ENCODE measurements around the gene BCAR3.
A peak's percentile ranks its signal among the peaks of the same experiment; 100 is the strongest.

BCAR3 gene

DNA sequence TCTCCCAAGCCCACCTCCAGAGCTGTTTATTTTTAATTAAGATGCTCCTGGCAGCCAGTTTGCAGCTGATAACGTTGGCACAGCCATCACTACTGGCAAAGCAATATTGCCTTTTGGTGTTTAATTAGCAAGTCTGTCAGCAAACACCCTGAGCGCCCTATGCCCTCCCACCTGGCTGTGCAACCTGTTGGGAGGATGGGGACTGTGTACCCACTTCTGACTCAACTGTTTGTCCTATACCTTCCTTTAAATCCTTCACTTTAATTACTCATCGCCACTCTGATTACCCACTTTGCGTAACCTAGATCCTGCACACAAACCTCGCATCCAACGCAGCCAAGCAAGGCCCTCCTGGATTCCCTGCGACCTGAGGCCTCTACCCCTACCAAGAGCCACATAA lies 67.1 kb downstream of the BCAR3 start:
- no peak for DNase-seq

DNA sequence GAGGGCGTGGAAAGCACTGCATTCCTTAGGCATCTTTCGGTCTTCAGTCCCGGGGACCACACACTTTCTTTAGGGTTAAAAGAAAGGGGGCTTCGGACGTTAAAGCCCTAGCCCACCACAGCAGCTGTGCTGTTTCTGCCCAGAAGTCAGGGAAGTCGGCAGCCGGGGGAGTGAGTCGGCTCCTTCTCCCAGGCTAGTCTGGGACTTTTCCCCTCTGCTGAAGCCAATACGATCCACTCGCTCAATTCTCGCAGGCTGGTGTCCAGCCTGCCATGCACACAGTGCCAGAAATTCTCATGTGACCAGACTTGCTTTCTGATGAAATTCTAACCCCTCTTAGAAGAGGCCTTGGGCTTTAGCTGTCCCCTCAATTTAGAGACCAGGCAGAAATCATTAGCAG lies 67.7 kb downstream of the BCAR3 start:
- DNase-seq = no peak

GRCh38 chr1:93612510-93612909 lies 69.1 kb downstream of the BCAR3 start:
- DNase-seq = peak; percentile 3

DNA sequence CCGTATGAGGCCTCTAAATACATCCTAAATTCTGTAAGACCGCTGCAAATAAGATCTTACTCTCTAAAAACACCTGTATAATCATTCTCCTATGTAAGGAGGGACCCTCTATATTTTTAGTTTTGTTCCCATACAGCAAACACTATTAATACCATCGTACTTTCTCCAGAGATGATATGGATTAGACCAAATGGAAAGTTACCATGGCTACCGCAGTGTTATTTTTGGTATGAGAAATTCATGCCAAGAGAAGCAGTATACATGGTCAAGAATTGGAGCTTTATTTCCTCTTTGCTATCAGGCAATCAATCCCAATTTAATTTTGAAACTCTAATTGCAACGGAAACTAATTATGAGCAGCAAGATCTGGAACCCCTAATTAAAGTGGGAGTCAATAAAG lies 70.0 kb downstream of the BCAR3 start:
- DNase-seq = no peak

DNA sequence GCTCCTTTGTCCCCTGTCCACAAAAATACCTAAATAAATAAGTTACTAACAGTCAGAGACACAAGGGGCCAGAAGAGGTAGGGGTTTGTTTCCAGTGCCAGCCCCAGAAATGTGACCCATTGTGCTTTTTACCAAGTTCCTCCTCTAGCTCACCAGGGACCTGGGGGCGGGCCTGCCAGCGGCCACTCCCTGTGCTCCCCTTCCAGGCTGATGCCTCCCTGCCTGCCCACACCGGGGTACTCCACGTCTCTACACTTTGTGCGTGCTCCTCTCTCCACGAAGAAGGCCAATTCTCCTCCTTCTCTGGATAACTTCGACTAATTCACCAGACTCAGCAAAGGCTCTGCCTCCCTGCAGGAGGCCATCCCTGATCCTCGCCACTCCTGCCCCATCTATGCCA lies 72.1 kb downstream of the BCAR3 start:
- DNase-seq = no peak

GRCh38 chr1:93608187-93609109 lies 73.2 kb downstream of the BCAR3 start:
- no peak for DNase-seq

DNA sequence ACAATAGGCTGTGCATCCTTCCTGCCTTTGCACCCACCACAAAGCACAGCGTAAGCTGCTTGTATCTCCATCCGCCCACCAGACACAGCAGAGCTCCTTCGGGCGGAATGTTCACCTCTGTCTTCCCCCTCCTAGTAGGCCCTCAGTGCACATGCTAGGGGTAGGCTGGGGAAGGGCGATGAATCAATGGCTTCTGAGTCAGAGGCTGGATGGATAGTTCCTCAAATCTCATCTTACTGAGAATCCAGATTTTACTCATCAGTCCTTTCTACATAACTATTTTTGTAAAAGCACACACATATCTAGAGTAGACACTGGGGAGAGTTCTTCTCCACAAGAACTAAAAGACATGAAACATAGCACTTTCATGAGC lies 73.8 kb downstream of the BCAR3 start:
- no peak for DNase-seq

DNA sequence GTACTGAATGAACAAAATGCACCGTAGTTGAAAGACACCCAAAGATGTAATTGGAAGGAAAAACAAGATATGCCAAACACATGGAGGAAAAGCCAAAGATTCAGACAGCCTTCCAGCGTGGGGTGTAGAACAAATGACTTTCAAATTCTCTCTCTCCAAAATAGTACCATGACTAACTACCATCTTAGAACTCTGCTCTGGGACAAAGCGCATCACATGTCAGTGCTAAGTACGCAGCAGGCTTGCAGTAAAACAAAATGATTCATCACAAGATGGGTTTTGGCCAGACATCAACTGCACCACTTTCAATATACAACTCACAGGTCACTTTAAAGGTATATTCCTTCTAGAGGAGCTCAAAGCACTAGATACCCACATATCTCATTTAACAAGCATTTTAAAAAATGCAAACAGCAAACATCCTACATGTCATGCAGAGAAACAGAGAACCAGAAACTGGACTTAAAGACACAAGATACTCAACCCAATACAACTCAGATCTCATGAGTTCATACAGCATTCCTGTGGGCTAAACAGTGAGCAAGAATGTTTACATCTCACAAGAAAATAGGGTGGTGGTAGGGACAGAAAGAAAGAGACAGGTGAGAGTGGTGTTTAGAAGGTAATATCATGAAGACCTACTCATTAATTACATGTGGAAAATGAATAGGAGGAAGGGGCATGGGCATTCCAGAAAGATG lies 75.7 kb downstream of the BCAR3 start:
- no peak for DNase-seq

GRCh38 chr1:93605026-93605568 lies 76.5 kb downstream of the BCAR3 start:
- DNase-seq = no peak

GRCh38 chr1:93604411-93604810 lies 77.2 kb downstream of the BCAR3 start:
- DNase-seq = no peak

GRCh38 chr1:93603601-93604000 lies 78.0 kb downstream of the BCAR3 start:
- DNase-seq = no peak

GRCh38 chr1:93603106-93603505 lies 78.5 kb downstream of the BCAR3 start:
- DNase-seq = no peak

- DNase-seq = no peak
These were observed 79.5 kb downstream of the BCAR3 start for GRCh38 chr1:93602101-93602500.

DNA sequence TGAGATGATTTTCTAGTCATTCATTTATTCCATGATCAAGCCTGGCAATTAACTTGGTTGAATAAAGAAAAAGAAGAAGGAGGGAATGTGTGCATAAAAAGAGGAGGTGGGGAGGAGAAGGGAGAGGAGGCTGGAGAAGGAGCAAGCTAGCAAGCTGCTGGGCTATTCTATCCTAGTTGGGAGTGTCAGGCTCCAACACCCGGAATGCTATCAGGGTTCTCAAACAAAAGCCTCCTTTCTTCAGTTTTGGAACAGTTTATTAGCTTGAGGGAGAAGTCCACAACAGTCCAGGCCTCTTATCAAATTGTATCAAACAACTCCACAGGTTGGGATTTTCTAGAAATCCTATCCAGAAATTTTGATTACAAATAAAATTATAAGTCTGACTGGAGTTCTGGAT lies 80.0 kb downstream of the BCAR3 start:
- DNase-seq = no peak

DNA sequence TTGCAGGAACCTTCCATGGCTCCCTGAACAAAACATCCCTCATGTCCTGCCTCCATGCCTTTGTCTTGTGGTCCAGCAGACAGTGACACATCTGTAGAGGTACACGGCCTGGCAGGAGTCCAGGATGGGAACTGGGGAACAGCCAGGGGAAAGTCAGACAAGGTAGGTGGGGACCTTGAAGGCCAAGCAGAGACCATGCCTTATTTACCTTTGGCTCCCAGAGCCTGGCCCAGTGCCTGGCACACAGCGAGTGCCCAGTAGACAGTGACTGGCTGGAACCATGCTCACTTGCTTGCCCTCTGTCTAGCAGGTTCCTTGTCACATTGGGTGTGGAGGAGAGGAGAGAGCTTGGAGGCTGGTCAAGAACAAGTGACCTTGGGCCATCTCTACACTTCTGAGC lies 81.0 kb downstream of the BCAR3 start:
- no peak for DNase-seq

GRCh38 chr1:93599479-93599878 lies 82.2 kb downstream of the BCAR3 start:
- no peak for DNase-seq

DNA sequence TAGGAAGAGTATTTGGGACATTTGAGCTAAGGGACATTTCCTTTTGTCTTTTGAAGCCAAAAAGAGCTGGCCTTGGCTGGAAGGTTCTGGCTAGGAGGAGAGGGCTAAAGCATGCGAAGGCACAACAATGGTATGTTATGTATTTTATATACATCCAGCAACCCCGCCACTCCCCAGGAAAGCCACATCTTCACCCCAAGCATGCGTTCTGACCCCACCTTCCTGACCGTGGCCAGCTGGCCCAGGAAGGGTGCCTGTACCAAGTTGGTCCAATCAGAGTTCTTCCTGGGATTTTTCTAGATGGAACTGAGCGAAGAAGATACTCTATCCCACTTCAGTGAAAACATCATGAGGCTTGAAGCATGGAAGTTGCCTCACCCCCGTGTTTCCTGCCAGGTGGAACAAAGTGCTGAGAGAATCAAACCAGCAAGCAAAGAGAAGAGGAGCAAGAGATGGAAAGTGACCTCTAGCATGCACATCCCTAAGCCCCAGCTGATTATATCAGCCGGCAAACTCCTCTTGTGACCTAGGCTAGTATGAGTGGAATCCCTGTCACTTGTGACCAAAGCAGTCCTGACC lies 82.7 kb downstream of the BCAR3 start:
- DNase-seq = no peak

DNA sequence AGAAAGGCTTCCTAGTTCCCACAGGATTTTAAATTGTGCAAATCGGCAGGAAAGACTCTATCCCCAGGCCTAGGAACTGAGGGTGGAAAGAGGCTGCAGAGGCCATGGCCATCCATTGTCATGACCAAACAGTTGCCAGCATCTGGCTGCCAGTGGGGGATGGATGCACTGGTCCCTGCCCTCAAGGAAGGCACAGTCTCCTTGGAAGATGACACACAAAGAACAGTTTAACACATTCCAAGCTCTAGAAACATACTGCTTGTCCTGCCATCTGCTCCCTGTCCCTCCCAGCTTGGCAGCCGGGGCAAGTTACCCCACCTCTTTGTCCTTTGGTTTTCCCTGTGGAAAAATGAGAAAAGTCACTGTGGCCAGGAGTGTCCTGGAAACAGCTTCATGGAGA lies 83.2 kb downstream of the BCAR3 start:
- no peak for DNase-seq

DNA sequence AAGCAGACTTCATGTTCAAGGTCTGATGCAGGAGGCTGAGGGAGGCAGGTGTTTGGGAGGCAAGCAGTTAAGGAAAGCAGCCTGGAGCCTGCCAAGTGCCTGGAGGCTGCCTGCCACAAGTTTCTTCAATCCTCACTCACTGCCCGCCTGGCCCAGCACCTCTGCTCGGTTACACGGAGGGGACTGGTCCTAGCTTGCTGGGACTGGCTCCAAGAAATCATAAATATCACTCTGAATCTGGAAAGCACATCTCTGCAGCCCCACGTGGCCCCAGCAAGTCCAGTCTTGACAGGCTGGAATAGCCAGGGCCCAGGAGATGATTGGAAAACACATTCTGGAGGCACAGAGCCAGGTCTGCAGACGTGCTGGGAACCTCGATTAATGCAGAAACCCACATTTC lies 83.9 kb downstream of the BCAR3 start:
- no peak for DNase-seq

DNA sequence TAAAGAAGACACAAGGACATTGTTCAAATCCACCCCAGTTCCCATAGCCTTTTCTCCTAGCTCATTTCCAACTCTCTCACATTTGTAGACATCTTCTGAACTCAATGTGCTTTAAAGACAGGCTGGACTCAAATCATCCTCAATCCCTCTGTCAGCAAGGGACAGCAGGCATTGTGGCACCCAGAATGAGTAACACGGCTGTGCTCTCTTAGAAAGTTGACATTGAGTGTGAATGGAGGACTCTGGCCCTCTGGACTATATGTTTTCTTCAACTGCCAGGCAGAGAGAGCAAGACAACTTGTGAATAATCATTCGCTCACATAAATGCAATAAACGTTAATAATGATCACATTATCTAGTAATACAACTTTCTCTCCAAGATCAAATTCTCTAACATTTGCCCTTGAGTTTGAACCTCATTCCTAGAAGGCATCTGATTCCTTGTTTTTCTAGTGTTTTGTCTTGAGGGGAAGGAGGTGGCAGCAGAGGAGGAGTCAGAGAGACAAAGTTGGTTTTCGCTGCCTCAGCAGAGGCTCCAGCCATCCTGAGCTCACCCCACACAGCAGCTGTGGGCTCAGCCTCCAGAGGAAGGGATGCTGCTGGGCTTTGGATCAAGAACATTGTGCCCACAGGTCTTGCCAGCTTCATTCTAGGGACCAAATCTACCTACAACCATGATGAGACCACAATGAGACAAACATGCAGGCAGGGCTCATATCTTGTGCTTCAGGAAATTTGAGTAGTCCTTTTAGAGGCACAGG lies 85.1 kb downstream of the BCAR3 start:
- DNase-seq = no peak

DNA sequence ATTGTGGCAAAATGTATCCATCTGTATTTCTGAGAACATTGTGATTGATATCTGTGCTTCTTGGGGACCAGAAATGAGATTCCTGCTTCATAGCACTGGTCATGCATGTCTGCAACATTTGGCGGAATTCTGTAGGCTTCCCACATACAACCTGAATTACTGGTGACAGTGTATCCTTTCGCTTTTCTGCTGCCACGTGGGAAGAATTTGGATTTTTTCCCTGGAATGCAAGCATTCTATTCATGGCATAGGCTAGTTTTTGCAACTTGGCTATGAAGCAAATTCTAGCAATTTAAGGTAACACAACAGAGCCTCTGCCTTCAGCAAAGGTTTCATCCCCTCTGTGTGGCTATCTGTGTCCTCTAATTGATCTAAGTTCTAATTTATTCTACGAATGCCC lies 85.9 kb downstream of the BCAR3 start:
- no peak for DNase-seq

GRCh38 chr1:93595266-93595665 lies 86.4 kb downstream of the BCAR3 start:
- no peak for DNase-seq

GRCh38 chr1:93594603-93594880 lies 87.1 kb downstream of the BCAR3 start:
- DNase-seq = no peak

All from OCI-M1 (cell line).